ENCODE measurements around the gene PDCD1. TPM values are rescaled to one million over a fixed set of nuclear protein-coding genes. Genes with fewer than 3 reads are reported as not detected.

The PDCD1 gene
- total and polyA plus RNA-seq, 9 donors, result 0.13 to 0.57 (median 0.27) TPM; not detected in 2

DNA sequence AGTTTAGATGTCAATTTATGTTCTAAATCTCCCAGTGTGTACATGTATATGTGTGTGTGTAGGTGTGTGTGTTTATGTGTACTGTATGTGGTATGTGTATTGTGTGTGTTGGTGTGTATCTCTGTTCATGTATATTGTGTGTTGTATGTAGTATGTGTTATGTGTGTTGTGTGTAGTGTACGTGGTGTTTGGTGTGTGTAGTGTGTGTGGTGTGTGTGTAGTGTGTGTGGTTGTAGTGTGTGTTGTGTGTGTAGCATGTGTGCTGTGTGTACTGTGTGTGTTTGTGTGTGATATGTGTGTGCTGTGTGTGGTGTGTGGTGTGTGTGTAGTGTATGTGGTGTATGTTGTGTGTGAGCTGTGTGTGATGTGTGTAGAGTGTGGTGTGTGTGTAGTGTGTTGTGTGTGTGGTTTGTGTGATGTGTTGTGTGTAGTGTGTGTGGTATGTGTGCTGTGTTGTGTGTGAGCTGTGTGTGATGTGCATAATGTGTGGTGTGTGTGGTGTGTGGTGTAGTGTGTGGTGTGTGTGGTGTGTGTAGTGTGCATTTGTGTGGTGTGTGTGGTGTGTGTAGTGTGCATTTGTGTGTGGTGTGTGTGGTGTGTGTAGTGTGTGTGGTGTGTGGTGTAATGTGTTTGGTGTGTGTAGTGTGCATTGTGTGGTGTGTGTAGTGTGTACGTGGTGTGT is 5.6 kb upstream of the PDCD1 start:
- Histone ChIP-seq H3K36me3 (no peaks in the 10 kb centered on the region), H3K27ac (no peak overlapping the region), H3K4me1 (ENCODE audit: insufficient read depth) (peaks cover 17% of the 10 kb centered on the region), H3K4me3 (no peak overlapping the region), H3K9me3 (no peaks in the 10 kb centered on the region), H3K27me3 (peaks cover 3% of the 10 kb centered on the region)
- no peak for TF ChIP-seq POLR2A (IDR thresholded peaks at IDR 0.05)
- TF ChIP-seq EP300 (IDR thresholded peaks at IDR 0.05), result no peak
- TF ChIP-seq, protein P1, sequence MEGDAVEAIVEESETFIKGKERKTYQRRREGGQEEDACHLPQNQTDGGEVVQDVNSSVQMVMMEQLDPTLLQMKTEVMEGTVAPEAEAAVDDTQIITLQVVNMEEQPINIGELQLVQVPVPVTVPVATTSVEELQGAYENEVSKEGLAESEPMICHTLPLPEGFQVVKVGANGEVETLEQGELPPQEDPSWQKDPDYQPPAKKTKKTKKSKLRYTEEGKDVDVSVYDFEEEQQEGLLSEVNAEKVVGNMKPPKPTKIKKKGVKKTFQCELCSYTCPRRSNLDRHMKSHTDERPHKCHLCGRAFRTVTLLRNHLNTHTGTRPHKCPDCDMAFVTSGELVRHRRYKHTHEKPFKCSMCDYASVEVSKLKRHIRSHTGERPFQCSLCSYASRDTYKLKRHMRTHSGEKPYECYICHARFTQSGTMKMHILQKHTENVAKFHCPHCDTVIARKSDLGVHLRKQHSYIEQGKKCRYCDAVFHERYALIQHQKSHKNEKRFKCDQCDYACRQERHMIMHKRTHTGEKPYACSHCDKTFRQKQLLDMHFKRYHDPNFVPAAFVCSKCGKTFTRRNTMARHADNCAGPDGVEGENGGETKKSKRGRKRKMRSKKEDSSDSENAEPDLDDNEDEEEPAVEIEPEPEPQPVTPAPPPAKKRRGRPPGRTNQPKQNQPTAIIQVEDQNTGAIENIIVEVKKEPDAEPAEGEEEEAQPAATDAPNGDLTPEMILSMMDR (IDR thresholded peaks at IDR 0.05), result no peak
- WGBS, 3 donors, result 73 to 75% (median 74%) methylated on average over 2 of the region's 2 CpGs
- no peak for DNase-seq
- intact Hi-C loops (cut with DNase I), result no loop called here

DNA sequence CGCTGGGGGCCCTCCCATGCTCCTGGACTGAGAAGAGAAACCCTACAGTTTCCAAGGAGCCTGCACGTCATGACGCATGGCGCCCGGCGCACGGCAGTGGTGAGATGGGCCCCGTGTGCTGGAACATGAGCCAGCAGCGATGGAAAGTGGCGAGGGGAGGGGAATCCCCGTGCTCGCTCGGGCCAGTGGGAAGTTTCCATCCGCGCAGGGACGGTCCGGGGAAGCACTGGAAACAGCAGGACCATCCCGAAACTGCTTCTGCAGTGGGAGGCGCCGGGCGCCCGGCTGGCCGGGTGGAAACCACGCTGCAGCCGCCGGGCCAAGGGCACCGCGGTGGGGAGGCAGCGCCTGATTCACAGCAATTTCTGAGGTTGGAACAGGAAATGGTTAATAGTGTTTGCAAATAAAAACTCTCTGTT is 4.9 kb upstream of the PDCD1 start:
- Histone ChIP-seq H3K9me3 (no peaks in the 10 kb centered on the region), H3K4me3 (no peak overlapping the region), H3K27me3 (peaks cover 3% of the 10 kb centered on the region), H3K36me3 (no peaks in the 10 kb centered on the region), H3K27ac (peak overlapping the region in 1 of 2 donors; percentile 50), H3K4me1 (ENCODE audit: insufficient read depth) (peaks cover 20% of the 10 kb centered on the region)
- 3 to 16% (median 10%) methylated on average over 29 of the region's 29 CpGs for WGBS, 3 donors
- peak; percentile 65 to 81 (median 73) for DNase-seq
- intact Hi-C loops (cut with DNase I), result no loop called here
- TF ChIP-seq EP300 (IDR thresholded peaks at IDR 0.05) (no peak), POLR2A (IDR thresholded peaks at IDR 0.05) (peak; percentile 10)
- TF ChIP-seq, protein P1 (IDR thresholded peaks at IDR 0.05), result no peak

DNA sequence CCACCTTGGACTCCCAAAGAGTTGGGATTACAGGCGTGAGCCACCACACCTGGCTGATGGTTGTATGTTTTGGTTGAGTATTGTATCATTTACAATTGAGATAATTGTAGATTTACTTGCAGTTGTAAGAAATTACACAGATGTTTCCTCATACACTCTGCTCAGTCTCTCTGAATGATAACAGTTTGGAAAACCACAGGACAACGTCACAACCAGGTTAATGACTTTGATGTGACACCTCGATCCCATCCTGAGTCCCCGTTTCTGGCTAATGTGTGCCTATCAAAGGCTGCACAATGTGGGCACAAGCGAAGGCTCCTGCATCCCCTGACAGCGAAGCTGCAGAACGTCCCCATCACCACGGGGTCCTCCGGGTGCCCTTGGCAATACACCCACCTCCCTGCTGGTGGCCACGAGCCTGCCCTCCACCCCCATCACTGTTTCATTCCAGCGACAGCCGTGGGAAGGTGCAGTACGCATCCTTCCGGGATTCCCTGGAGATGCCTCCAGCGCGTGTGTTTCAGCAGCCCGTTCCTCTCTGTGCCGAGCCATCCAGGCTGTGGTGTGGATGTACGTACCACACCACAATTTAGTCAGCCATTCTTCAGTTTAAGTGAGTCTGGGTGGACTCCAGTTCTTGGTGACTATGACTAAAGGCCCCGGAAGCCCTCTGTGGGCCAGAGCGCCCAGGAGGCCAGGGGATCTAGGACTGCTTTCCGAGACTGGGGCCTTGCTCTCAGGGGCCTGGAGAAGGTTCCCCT is 4.3 kb upstream of the PDCD1 start:
- intact Hi-C loops (cut with DNase I), result no loop called here
- DNase-seq, result peak in 1 of 5 donors; percentile 28
- peak overlapping the region in 1 of 2 donors; percentile 50 for H3K27ac ChIP-seq
- TF ChIP-seq EP300 (IDR thresholded peaks at IDR 0.05), result no peak
- no peak for TF ChIP-seq POLR2A (IDR thresholded peaks at IDR 0.05)
- TF ChIP-seq, protein P1 (IDR thresholded peaks at IDR 0.05), result no peak
- no peak overlapping the region for H3K4me3 ChIP-seq
- H3K36me3 ChIP-seq, result no peaks in the 10 kb centered on the region
- peaks cover 3% of the 10 kb centered on the region for H3K27me3 ChIP-seq
- H3K4me1 ChIP-seq (ENCODE audit: insufficient read depth), result peaks cover 20% of the 10 kb centered on the region
- 77 to 85% (median 80%) methylated on average over 22 of the region's 22 CpGs for WGBS, 3 donors
- H3K9me3 ChIP-seq, result no peaks in the 10 kb centered on the region

DNA sequence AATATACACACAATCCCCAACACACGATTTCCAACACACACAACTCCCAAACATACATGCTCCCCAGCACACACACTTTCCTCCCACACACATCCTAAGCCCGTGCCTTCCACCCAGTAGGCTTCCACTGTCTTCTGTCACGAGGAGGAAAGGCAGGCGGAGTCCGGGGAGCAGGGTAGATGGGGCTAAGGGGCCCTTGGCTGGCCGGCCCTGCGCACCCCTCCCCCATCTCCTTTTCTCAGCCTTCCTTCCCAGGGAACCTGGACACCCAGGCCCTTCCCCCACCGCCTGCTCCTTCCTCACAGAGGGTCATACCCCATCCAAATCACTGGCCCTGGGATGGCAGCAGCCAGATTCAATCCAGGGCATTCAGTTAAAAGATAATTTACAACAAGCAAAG is 3.4 kb upstream of the PDCD1 start:
- no peak overlapping the region for H3K27ac ChIP-seq
- H3K36me3 ChIP-seq, result no peaks in the 10 kb centered on the region
- H3K9me3 ChIP-seq, result no peaks in the 10 kb centered on the region
- H3K4me1 ChIP-seq (ENCODE audit: insufficient read depth), result peaks cover 20% of the 10 kb centered on the region
- H3K27me3 ChIP-seq, result no peaks in the 10 kb centered on the region
- peak in 1 of 5 donors; percentile 30 for DNase-seq
- H3K4me3 ChIP-seq, result no peak overlapping the region
- TF ChIP-seq, protein P1 (IDR thresholded peaks at IDR 0.05), result no peak
- TF ChIP-seq POLR2A (IDR thresholded peaks at IDR 0.05) (no peak), EP300 (IDR thresholded peaks at IDR 0.05) (no peak)
- WGBS, 3 donors, result 76 to 80% (median 80%) methylated on average over 8 of the region's 8 CpGs
- intact Hi-C loops (cut with DNase I), result no loop called here

All from ovary (tissue), 9 donors.